ENCODE data around the gene CERKL.
A peak's percentile ranks its signal among the peaks of the same experiment; 100 is the strongest.

The CERKL gene

GRCh38 chr2:181682795-181683517 is 26.1 kb upstream of the CERKL start:
- H3K36me3 ChIP-seq (replicated peaks), result no peaks in the 10 kb centered on the region
- H3K27me3 ChIP-seq (ENCODE audit: low read depth), result peaks cover 67% of the 10 kb centered on the region
- H3K9me3 ChIP-seq, result peaks cover 2% of the 10 kb centered on the region; the same call in 1 of the 2 replicates
- peak overlapping the region; percentile 8; the same call in 1 of the 2 replicates for H3K4me3 ChIP-seq
- no peak for DNase-seq (ENCODE audit: low spot score in 2 of 2)
- in situ Hi-C loops (cut with MboI; ENCODE audit: low sequenced_read_pairs), result no loop called here
- no peaks in the 10 kb centered on the region for H3K4me1 ChIP-seq

- in situ Hi-C loops (cut with MboI; ENCODE audit: low sequenced_read_pairs), result no loop called here
- H3K4me3 ChIP-seq, result no peak overlapping the region
- H3K27me3 ChIP-seq (ENCODE audit: low read depth), result peaks cover 73% of the 10 kb centered on the region
- H3K36me3 ChIP-seq (replicated peaks), result no peaks in the 10 kb centered on the region
- peaks cover 2% of the 10 kb centered on the region; the same call in 1 of the 2 replicates for H3K9me3 ChIP-seq
- H3K4me1 ChIP-seq, result no peaks in the 10 kb centered on the region
- DNase-seq (ENCODE audit: low spot score in 2 of 2), result no peak
Measured at GRCh38 chr2:181682026-181682789, 25.3 kb upstream of the CERKL start.

- no peaks in the 10 kb centered on the region for H3K4me1 ChIP-seq
- in situ Hi-C loops (cut with MboI; ENCODE audit: low sequenced_read_pairs), result no loop called here
- H3K27me3 ChIP-seq (ENCODE audit: low read depth), result peaks cover 74% of the 10 kb centered on the region
- H3K36me3 ChIP-seq (replicated peaks), result no peaks in the 10 kb centered on the region
- H3K4me3 ChIP-seq, result no peak overlapping the region
- DNase-seq (ENCODE audit: low spot score in 2 of 2), result no peak
- peaks cover 2% of the 10 kb centered on the region; the same call in 1 of the 2 replicates for H3K9me3 ChIP-seq
Measured at GRCh38 chr2:181680937-181681811, 24.3 kb upstream of the CERKL start.

DNA sequence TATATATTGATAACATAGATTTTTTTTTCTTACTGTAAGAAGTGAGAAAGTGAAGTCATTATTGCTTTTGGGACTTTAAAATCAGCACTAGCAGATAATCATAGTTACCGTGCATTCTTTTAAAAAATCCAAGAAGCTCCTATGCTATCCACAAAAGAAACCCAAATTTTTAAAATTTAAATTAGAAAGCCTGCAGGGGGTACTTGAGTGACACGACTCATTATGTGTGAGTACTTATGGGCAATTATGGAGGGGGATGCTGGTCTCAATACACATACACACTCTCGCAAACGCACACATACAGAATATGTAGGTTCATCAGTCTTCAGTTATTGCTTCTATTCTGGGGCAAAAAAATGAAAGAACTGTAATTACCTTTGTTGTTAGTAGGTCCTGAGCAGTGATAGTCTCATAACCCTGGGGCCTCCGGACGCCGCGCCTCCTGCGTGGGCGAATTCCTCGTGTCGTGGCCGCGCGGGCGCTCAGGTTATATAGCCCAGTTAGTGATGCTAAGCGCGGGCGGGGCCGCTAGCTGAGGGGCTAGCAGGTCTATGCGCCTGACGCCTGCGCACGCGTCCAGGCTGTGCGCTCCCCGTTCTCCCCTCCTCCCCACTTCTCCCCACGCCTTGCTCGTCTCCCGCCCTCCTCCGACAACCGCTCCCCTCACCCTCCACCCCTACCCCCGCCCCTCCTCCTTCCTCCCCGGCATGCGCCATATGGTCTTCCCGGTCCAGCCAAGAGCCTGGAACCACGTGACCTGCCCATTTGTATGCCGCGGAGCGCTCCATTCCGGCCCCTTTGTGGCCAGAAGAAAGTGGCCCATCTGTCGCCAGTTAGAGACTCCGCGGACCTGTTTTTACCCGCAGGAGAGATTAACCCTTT is 23.4 kb upstream of the CERKL start, which contains the start of gene NEUROD1:
NEUROD1 (minus strand) TSS at position 463 of the 882 bp plus-strand sequence. CDS start 1,657 bp downstream, outside the sequence.
- DNase-seq (ENCODE audit: low spot score in 2 of 2), result peak in 1 of 2 experiments; percentile 34
- H3K27me3 ChIP-seq (ENCODE audit: low read depth), result peaks cover 71% of the 10 kb centered on the region
- H3K36me3 ChIP-seq (replicated peaks), result no peaks in the 10 kb centered on the region
- H3K9me3 ChIP-seq, result peaks cover 2% of the 10 kb centered on the region; the same call in 1 of the 2 replicates
- H3K4me3 ChIP-seq, result no peak within 1 kb of the TSS
- no peaks in the 10 kb centered on the region for H3K4me1 ChIP-seq
- in situ Hi-C loops (cut with MboI; ENCODE audit: low sequenced_read_pairs), result no loop called here

DNA sequence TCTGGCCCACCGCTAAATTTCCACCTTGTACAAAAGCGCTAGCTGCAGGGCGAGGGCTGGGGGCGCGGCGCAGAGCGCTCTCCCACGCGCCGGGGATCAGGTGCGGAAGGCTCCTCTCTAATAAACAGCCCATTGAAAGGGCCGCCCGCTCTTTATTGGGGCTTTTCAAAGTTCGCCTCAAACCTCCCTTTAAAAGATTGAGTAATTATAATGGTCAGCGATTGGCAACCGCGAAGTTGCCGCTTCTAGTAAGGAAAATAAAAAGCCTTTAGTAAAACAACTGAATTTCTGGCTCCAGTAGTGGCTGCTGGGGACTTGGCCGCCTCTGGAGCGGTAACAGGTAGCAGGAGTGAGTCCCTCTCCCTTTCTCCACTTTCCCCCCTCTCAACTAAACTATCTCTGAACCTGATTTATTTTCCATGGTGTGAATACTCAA is 22.7 kb upstream of the CERKL start:
- peaks cover 64% of the 10 kb centered on the region for H3K27me3 ChIP-seq (ENCODE audit: low read depth)
- H3K4me3 ChIP-seq, result no peak overlapping the region
- H3K36me3 ChIP-seq (replicated peaks), result no peaks in the 10 kb centered on the region
- no peak for DNase-seq (ENCODE audit: low spot score in 2 of 2)
- no peaks in the 10 kb centered on the region for H3K4me1 ChIP-seq
- in situ Hi-C loops (cut with MboI; ENCODE audit: low sequenced_read_pairs), result no loop called here
- peaks cover 1% of the 10 kb centered on the region; the same call in 1 of the 2 replicates for H3K9me3 ChIP-seq

GRCh38 chr2:181678861-181679543 is 22.1 kb upstream of the CERKL start:
- Histone ChIP-seq H3K4me1 (no peaks in the 10 kb centered on the region), H3K36me3 (replicated peaks) (no peaks in the 10 kb centered on the region), H3K9me3 (no peaks in the 10 kb centered on the region; the same call in 1 of the 2 replicates), H3K4me3 (no peak overlapping the region), H3K27me3 (ENCODE audit: low read depth) (peaks cover 58% of the 10 kb centered on the region)
- in situ Hi-C loops (cut with MboI; ENCODE audit: low sequenced_read_pairs), result no loop called here
- DNase-seq (ENCODE audit: low spot score in 2 of 2), result no peak

DNA sequence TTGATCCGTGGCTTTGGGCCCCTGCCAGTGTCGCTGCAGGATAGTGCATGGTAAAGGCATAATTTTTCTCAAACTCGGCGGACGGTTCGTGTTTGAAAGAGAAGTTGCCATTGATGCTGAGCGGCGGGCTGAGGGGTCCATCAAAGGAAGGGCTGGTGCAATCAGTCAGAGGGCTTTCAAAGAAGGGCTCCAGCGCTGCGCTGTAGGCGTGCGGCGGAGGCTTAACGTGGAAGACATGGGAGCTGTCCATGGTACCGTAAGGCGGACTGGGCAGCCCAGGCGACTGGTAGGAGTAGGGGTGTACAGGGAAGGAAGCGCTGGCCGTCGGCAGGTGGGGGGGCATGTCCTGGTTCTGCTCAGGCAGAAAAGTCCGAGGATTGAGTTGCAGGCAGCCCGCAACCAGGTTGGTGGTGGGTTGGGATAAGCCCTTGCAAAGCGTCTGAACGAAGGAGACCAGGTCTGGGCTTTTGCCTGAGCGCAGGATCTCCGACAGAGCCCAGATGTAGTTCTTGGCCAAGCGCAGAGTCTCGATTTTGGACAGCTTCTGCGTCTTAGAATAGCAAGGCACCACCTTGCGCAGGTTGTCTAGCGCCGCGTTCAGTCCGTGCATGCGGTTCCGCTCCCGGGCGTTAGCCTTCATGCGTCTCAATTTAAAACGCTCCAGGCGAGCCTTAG is 21.1 kb upstream of the CERKL start:
- no peaks in the 10 kb centered on the region; the same call in 1 of the 2 replicates for H3K9me3 ChIP-seq
- no peaks in the 10 kb centered on the region for H3K36me3 ChIP-seq (replicated peaks)
- H3K27me3 ChIP-seq (ENCODE audit: low read depth), result peaks cover 51% of the 10 kb centered on the region
- DNase-seq (ENCODE audit: low spot score in 2 of 2), result peak; percentile 28 to 86
- H3K4me1 ChIP-seq, result no peaks in the 10 kb centered on the region
- in situ Hi-C loops (cut with MboI; ENCODE audit: low sequenced_read_pairs), result no loop called here
- H3K4me3 ChIP-seq, result no peak overlapping the region

DNA sequence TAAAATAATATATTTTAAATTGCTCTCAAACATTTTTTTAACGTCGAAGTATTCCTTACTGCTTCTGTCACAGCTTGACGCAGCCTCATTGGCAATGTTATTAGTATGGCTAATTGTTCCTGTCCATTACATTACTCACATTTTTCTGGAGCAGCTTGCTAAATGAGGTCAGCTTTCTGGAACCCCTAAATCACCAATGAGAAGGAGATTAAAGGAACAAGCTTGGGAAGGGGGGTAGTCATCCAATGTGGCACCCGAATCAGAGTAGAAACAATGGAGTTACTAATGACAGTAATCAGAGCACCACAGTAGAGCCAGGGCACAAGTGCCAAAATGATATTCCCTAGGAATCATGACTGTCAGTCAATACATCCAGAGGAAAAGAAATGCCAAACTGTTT is 18.3 kb upstream of the CERKL start:
- peaks cover 26% of the 10 kb centered on the region for H3K27me3 ChIP-seq (ENCODE audit: low read depth)
- H3K36me3 ChIP-seq (replicated peaks), result no peaks in the 10 kb centered on the region
- no peak for DNase-seq (ENCODE audit: low spot score in 2 of 2)
- in situ Hi-C loops (cut with MboI; ENCODE audit: low sequenced_read_pairs), result no loop called here
- no peak overlapping the region for H3K4me3 ChIP-seq
- H3K4me1 ChIP-seq, result no peaks in the 10 kb centered on the region
- H3K9me3 ChIP-seq, result no peaks in the 10 kb centered on the region

DNA sequence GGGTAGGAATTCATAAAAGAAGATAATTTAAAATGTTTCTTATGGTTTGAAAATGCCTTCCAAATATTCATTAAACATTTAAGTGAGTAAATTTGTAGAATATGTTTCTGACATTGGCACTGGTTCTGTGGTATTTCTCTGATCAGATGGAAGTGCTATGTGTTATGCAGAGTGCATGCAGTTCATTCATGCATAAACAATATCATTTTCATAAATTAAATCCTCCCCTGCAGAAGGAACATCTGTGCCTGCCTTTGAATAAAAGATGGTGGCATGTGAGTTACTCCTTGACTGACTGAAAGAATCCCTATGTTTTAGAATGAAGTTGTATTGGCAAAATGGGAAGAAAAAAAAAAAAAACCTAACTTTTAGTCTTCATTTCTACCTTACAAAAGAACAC is 17.6 kb upstream of the CERKL start:
- in situ Hi-C loops (cut with MboI; ENCODE audit: low sequenced_read_pairs), result no loop called here
- no peak for DNase-seq (ENCODE audit: low spot score in 2 of 2)

GRCh38 chr2:181673173-181673572 is 16.3 kb upstream of the CERKL start:
- H3K4me1 ChIP-seq, result no peaks in the 10 kb centered on the region
- no peak overlapping the region for H3K4me3 ChIP-seq
- no peaks in the 10 kb centered on the region for H3K36me3 ChIP-seq (replicated peaks)
- peaks cover 21% of the 10 kb centered on the region for H3K27me3 ChIP-seq (ENCODE audit: low read depth)
- no peak for DNase-seq (ENCODE audit: low spot score in 2 of 2)
- in situ Hi-C loops (cut with MboI; ENCODE audit: low sequenced_read_pairs), result no loop called here
- no peaks in the 10 kb centered on the region for H3K9me3 ChIP-seq

More for the DNA sequence above, 17.6 kb upstream of the CERKL start:
- no peak overlapping the region for H3K4me3 ChIP-seq
- H3K36me3 ChIP-seq (replicated peaks), result no peaks in the 10 kb centered on the region
- H3K9me3 ChIP-seq, result no peaks in the 10 kb centered on the region
- no peaks in the 10 kb centered on the region for H3K4me1 ChIP-seq
- H3K27me3 ChIP-seq (ENCODE audit: low read depth), result peaks cover 24% of the 10 kb centered on the region

DNA sequence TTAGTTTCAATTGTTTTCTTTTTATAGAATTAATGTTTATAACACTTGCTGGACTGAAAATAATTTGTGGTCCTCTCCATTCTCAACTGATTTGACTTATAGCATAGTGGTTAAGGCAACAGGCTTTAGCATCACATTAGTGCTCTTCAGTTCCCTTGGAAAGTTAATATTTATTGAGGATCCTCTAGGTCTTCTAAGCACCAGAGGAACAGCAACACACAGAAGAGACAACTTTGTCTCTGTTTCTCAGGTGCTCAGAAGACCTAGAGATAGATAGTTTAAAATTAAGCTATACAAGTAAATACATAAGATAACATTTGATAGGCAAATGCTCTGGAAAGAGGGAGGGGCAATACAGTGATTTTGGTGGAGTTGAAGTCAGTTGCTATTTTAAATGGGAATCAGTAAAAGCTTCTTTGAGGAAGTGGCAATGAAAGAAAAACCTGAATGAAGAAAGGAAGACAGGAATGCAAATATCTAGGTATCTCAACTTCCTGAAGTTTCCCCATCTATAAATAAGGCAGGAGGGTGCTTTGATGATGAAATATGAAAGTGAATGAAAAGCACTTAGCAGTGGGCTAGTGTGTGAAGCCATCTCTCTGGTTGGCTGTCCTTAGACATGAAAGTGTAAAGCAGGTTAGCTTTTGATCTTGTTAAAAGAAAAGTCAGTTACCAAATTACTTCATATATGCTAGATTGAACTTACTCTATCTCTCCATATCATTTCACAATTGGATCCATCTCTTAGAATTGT is 15.5 kb upstream of the CERKL start:
- in situ Hi-C loops (cut with MboI; ENCODE audit: low sequenced_read_pairs), result no loop called here
- no peaks in the 10 kb centered on the region for H3K9me3 ChIP-seq
- H3K4me3 ChIP-seq, result no peak overlapping the region
- H3K27me3 ChIP-seq (ENCODE audit: low read depth), result peaks cover 16% of the 10 kb centered on the region
- H3K36me3 ChIP-seq (replicated peaks), result no peaks in the 10 kb centered on the region
- no peaks in the 10 kb centered on the region for H3K4me1 ChIP-seq
- DNase-seq (ENCODE audit: low spot score in 2 of 2), result no peak

All from HAP-1 (cell line).